Thyroid gland (tissue), 4 donors: ENCODE results near the gene URAD.

Source experiments
- POLR2A ChIP-seq, 2 donors: fragments of 450-650 bp; IDR thresholded peaks; one replicate each; pipeline ENCODE4 v1.6.1; 2017; ENCODE audit warnings: antibody characterized with exemption in 2 of 2, mild to moderate bottlenecking in 2 of 2, moderate library complexity in 1 of 2
- TF ChIP-seq, protein P1 (sequence below), 6 experiments: fragments of 200-600 bp in 3 of 6; fragments of 450-650 bp in 3 of 6; sonication (generic) in 3 of 6; IDR thresholded peaks; one replicate each; pipeline ENCODE4 v1.5.1; 2016 to 2019; ENCODE audit warnings: antibody characterized with exemption in 6 of 6, mild to moderate bottlenecking in 2 of 6, inconsistent platforms in 1 of 6, moderate library complexity in 1 of 6

DNA sequence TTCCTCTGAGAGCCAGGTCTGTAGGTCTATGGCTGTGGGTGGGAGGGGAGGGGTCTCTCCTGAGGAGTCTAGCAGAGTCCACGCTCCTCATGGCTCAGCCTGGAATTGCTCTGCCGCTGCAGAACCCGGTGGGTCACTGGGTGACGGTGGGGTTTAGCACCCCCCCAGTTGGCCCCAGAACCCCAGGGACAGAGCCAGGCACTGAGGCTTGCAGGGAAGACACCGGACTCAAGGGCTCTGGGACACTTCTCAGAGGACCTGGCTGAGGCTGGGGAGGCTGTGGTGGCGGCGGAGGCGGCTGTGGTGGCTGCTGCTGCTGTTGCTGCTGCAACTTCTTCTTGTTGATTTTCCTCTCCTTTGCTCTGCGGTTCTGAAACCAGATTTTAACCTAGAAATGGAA is 25.5 kb downstream of the URAD start:
- TF ChIP-seq, protein P1, sequence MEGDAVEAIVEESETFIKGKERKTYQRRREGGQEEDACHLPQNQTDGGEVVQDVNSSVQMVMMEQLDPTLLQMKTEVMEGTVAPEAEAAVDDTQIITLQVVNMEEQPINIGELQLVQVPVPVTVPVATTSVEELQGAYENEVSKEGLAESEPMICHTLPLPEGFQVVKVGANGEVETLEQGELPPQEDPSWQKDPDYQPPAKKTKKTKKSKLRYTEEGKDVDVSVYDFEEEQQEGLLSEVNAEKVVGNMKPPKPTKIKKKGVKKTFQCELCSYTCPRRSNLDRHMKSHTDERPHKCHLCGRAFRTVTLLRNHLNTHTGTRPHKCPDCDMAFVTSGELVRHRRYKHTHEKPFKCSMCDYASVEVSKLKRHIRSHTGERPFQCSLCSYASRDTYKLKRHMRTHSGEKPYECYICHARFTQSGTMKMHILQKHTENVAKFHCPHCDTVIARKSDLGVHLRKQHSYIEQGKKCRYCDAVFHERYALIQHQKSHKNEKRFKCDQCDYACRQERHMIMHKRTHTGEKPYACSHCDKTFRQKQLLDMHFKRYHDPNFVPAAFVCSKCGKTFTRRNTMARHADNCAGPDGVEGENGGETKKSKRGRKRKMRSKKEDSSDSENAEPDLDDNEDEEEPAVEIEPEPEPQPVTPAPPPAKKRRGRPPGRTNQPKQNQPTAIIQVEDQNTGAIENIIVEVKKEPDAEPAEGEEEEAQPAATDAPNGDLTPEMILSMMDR (IDR thresholded peaks at IDR 0.05) = no peak
- TF ChIP-seq POLR2A (IDR thresholded peaks at IDR 0.05) = no peak
